Kidney (tissue), 14 donors: ENCODE measurements around the gene ALDH1B1. TPM values are rescaled to one million over a fixed set of nuclear protein-coding genes. Genes with fewer than 3 reads are reported as not detected.

Source experiments
- DNase-seq, 5 donors: peaks; one replicate each; pipeline ENCODE4 v3.0.0-alpha.2; 2013 to 2020
- FAIRE-seq: peaks from 2 replicates; lab custom pipeline; 2012; peaks lifted over from hg19 to GRCh38; lab: Jason Lieb, UNC
- H3K27ac ChIP-seq, 2 donors: one replicate each; pipeline ENCODE4 v1.7.0; 2013; ENCODE audit warnings: low read depth in 2 of 2, low read length in 2 of 2, inconsistent platforms in 1 of 2
- H3K27me3 ChIP-seq: one replicate; pipeline ENCODE4 v1.7.1; 2013; ENCODE audit warnings: low read length, inconsistent platforms; ENCODE audit not compliant: control insufficient read depth, insufficient read depth
- H3K36me3 ChIP-seq, 3 donors: one replicate each; pipeline versions ENCODE4 v1.7.0 to v1.7.1; 2013; ENCODE audit warnings: low read length in 3 of 3, control low read depth in 1 of 3, inconsistent platforms in 1 of 3; ENCODE audit not compliant: insufficient read depth in 3 of 3, control insufficient read depth in 2 of 3
- H3K4me1 ChIP-seq, 3 donors: one replicate each; pipeline versions ENCODE4 v1.7.0 to v1.7.1; 2013; ENCODE audit warnings: low read length in 3 of 3, inconsistent platforms in 1 of 3, low read depth in 1 of 3; ENCODE audit not compliant: control insufficient read depth in 2 of 3, insufficient read depth in 2 of 3
- H3K4me3 ChIP-seq, 3 donors: one replicate each; pipeline versions ENCODE4 v1.7.0 to v1.8.1; 2013; ENCODE audit warnings: low read length in 3 of 3, control low read depth in 1 of 3, inconsistent platforms in 1 of 3
- H3K9ac ChIP-seq, 3 donors: one replicate each; pipeline versions ENCODE4 v1.7.0 to v1.7.1; 2013; ENCODE audit warnings: low read length in 3 of 3, control low read depth in 1 of 3, inconsistent platforms in 1 of 3
- H3K9me3 ChIP-seq, 3 donors: one replicate each; pipeline versions ENCODE4 v1.7.0 to v1.7.1; 2013; ENCODE audit warnings: low read length in 3 of 3, control low read depth in 1 of 3, inconsistent platforms in 1 of 3; ENCODE audit not compliant: control insufficient read depth in 2 of 3, insufficient read depth in 1 of 3
- intact Hi-C: fragments of 100-400 bp; cut with DNase I; formaldehyde crosslinking; loops from one replicate; pipeline ENCODE4 v1.11.1; 2022
- polyA plus RNA-seq: library from polyadenylated mRNA; stranded (reverse); fragments of 350-450 nt; fragmentation: Illumina TruSeq; extraction: RNeasy Lipid Tissue Mini Kit (QIAGEN cat#74804); gene quantifications from one replicate; pipeline ENCODE4 v1.2.3, GENCODE V29; 2014; ENCODE audit warnings: low read depth, low replicate concordance; ENCODE audit not compliant: insufficient read depth
- total RNA-seq: library from RNA; stranded (reverse); fragmentation: NEBNext Ultra II Directional; extraction: Animal tissue kit (Norgen Biotek cat#: 25700); gene quantifications from one replicate; pipeline ENCODE4 v1.2.1, GENCODE V29; 2021
- TF ChIP-seq, protein P1 (sequence below): IDR thresholded peaks from 3 replicates; pipeline ENCODE4 v1.5.1; 2012; ENCODE audit warnings: mild to moderate bottlenecking, moderate library complexity, borderline replicate concordance; ENCODE audit not compliant: insufficient read depth; ENCODE audit errors: extremely low read depth
- donor health status: control.
- donor health status: control.
- donor health status: control.
- donor health status: control.
- donor health status: control.
- donor health status: DM: yes; HTN: yes; CAD: no.
- donor health status: Normal renal cell carcinoma (clear cell type).

ALDH1B1 gene
- total and polyA plus RNA-seq, 2 donors from 2014 or later, result 37.7 to 74.7 TPM

DNA sequence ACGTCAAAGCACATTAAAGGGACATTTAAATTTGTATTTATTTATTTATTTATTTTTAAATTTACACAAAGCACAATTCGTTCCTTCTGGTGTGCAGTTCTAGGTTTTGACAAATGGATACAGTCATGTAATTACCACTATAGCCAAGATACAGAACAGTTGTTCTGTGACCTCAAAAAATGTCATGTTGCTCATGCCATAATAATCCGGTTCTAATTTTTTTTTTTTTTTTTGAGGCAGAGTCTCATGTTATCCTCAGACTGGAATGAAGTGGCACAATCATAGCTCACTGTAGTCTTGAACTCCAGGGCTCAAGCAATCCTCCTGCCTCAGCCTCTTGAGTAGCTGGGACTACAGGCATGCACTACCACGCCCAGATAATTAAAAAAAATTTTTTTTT is 24.0 kb downstream of the ALDH1B1 start:
- TF ChIP-seq, protein P1, sequence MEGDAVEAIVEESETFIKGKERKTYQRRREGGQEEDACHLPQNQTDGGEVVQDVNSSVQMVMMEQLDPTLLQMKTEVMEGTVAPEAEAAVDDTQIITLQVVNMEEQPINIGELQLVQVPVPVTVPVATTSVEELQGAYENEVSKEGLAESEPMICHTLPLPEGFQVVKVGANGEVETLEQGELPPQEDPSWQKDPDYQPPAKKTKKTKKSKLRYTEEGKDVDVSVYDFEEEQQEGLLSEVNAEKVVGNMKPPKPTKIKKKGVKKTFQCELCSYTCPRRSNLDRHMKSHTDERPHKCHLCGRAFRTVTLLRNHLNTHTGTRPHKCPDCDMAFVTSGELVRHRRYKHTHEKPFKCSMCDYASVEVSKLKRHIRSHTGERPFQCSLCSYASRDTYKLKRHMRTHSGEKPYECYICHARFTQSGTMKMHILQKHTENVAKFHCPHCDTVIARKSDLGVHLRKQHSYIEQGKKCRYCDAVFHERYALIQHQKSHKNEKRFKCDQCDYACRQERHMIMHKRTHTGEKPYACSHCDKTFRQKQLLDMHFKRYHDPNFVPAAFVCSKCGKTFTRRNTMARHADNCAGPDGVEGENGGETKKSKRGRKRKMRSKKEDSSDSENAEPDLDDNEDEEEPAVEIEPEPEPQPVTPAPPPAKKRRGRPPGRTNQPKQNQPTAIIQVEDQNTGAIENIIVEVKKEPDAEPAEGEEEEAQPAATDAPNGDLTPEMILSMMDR, result no peak
- intact Hi-C loops, result no loop called here
- no peak overlapping the region for H3K9ac ChIP-seq
- H3K36me3 ChIP-seq, result no peaks in the 10 kb centered on the region
- H3K4me3 ChIP-seq, result no peak overlapping the region
- no peaks in the 10 kb centered on the region for H3K9me3 ChIP-seq
- FAIRE-seq, result no peak
- H3K27me3 ChIP-seq, result no peaks in the 10 kb centered on the region
- no peak overlapping the region for H3K27ac ChIP-seq
- DNase-seq, result no peak
- H3K4me1 ChIP-seq, result no peaks in the 10 kb centered on the region

GRCh38 chr9:38417003-38417945 is 24.8 kb downstream of the ALDH1B1 start:
- no peaks in the 10 kb centered on the region for H3K36me3 ChIP-seq
- FAIRE-seq (no peak), DNase-seq (peak in 1 of 5 donors; percentile 25)
- intact Hi-C loops, result no loop called here
- TF ChIP-seq, protein P1, result peak; percentile 32
- no peak overlapping the region for H3K4me3 ChIP-seq
- no peak overlapping the region for H3K27ac ChIP-seq
- H3K9ac ChIP-seq, result no peak overlapping the region
- no peaks in the 10 kb centered on the region for H3K9me3 ChIP-seq
- no peaks in the 10 kb centered on the region for H3K4me1 ChIP-seq
- H3K27me3 ChIP-seq, result no peaks in the 10 kb centered on the region

GRCh38 chr9:38418366-38418765 is 25.9 kb downstream of the ALDH1B1 start:
- no peak overlapping the region for H3K27ac ChIP-seq
- no peak for FAIRE-seq
- H3K4me3 ChIP-seq, result no peak overlapping the region
- H3K9ac ChIP-seq, result no peak overlapping the region
- intact Hi-C loops, result no loop called here
- no peaks in the 10 kb centered on the region for H3K9me3 ChIP-seq
- no peaks in the 10 kb centered on the region for H3K27me3 ChIP-seq
- TF ChIP-seq, protein P1, result no peak
- H3K36me3 ChIP-seq, result no peaks in the 10 kb centered on the region
- no peak for DNase-seq
- H3K4me1 ChIP-seq, result no peaks in the 10 kb centered on the region
